DND-41 (cell line): ENCODE data around the gene KICS2.

ENCODE experiments used
- ATAC-seq: fragments of 200-7000 bp; cut with Tn5 transposase; 3 replicates; pipeline ENCODE4 v1.9.1; 2021; ENCODE audit warnings: low read depth; ENCODE audit not compliant: insufficient read depth
- DNase-seq: peaks from one replicate; pipeline ENCODE4 v3.0.0-alpha.2; 2020
- H2AFZ ChIP-seq: 2 replicates; pipeline ENCODE4 v1.6.0; 2012; ENCODE audit warnings: low read depth, low read length
- H3K27ac ChIP-seq: 2 replicates; pipeline ENCODE4 v1.5.1; 2012; ENCODE audit warnings: low read length, inconsistent platforms
- H3K27me3 ChIP-seq: fragments of 200-600 bp; sonication (generic); 2 replicates; pipeline ENCODE4 v1.6.0; 2012; ENCODE audit warnings: low read length, mild to moderate bottlenecking, inconsistent platforms; ENCODE audit not compliant: insufficient read depth, poor library complexity
- H3K36me3 ChIP-seq: 2 replicates; pipeline ENCODE4 v1.5.1; 2012; ENCODE audit warnings: low read length, inconsistent platforms; ENCODE audit not compliant: insufficient read depth
- H3K4me1 ChIP-seq: 2 replicates; pipeline ENCODE4 v1.5.1; 2012; ENCODE audit warnings: mild to moderate bottlenecking, low read length; ENCODE audit not compliant: insufficient read depth
- H3K4me2 ChIP-seq: 2 replicates; pipeline ENCODE4 v1.6.0; 2012; ENCODE audit warnings: mild to moderate bottlenecking, moderate library complexity, low read length, inconsistent platforms; ENCODE audit not compliant: insufficient read depth
- H3K4me3 ChIP-seq, 2 experiments: fragments of 200-600 bp in 1 of 2; shearing (Covaris generic) in 1 of 2; 2 replicates each; pipeline ENCODE4 v1.5.1; 2012 to 2016; ENCODE audit warnings: inconsistent platforms in 2 of 2, low read length in 2 of 2, mild to moderate bottlenecking in 2 of 2, low read depth in 1 of 2, moderate library complexity in 1 of 2
- H3K79me2 ChIP-seq: 2 replicates; pipeline ENCODE4 v1.6.0; 2012; ENCODE audit warnings: low read length, inconsistent platforms; ENCODE audit not compliant: insufficient read depth
- H3K9ac ChIP-seq: 2 replicates; pipeline ENCODE4 v1.6.0; 2012; ENCODE audit warnings: low read depth, mild to moderate bottlenecking, inconsistent platforms, low read length, moderate library complexity
- H3K9me3 ChIP-seq: 2 replicates; pipeline ENCODE4 v1.5.1; 2012; ENCODE audit warnings: low read length, moderate library complexity, mild to moderate bottlenecking, inconsistent platforms; ENCODE audit not compliant: insufficient read depth, severe bottlenecking
- H4K20me1 ChIP-seq: 2 replicates; pipeline ENCODE4 v1.6.0; 2012; ENCODE audit warnings: low read length; ENCODE audit not compliant: insufficient read depth
- CTCF ChIP-seq: IDR thresholded peaks from 2 replicates; pipeline ENCODE4 v1.5.1; 2012; ENCODE audit warnings: borderline replicate concordance, low read length, moderate library complexity, mild to moderate bottlenecking; ENCODE audit not compliant: poor library complexity, severe bottlenecking; ENCODE audit errors: extremely low read depth
- EZH2 ChIP-seq: IDR thresholded peaks from 3 replicates; pipeline ENCODE4 v1.6.1; 2012; ENCODE audit warnings: borderline replicate concordance, low read depth, mild to moderate bottlenecking, moderate library complexity, low read length, inconsistent platforms; ENCODE audit not compliant: severe bottlenecking

KICS2 gene

GRCh38 chr12:64194333-64195149 lies 27.6 kb downstream of the KICS2 start:
- no peak for TF ChIP-seq EZH2
- no peak for TF ChIP-seq CTCF
- ATAC-seq: no peak
- no peaks in the 10 kb centered on the region for H3K9me3 ChIP-seq
- no peaks in the 10 kb centered on the region for H3K27me3 ChIP-seq
- no peaks in the 10 kb centered on the region for H3K4me1 ChIP-seq
- no peaks in the 10 kb centered on the region for H4K20me1 ChIP-seq
- no peak overlapping the region for H3K9ac ChIP-seq
- peaks cover 29% of the 10 kb centered on the region for H3K36me3 ChIP-seq
- H3K79me2 ChIP-seq: no peaks in the 10 kb centered on the region
- no peak overlapping the region for H2AFZ ChIP-seq
- DNase-seq: no peak
- no peak overlapping the region for H3K4me3 ChIP-seq
- no peak overlapping the region for H3K27ac ChIP-seq
- no peak overlapping the region for H3K4me2 ChIP-seq

GRCh38 chr12:64193931-64194330 lies 28.2 kb downstream of the KICS2 start:
- DNase-seq: no peak
- Histone ChIP-seq H3K79me2 (no peaks in the 10 kb centered on the region), H3K9ac (no peak overlapping the region), H3K9me3 (no peaks in the 10 kb centered on the region), H3K4me3 (no peak overlapping the region), H3K27ac (no peak overlapping the region), H2AFZ (no peak overlapping the region), H3K36me3 (peaks cover 29% of the 10 kb centered on the region), H3K4me1 (no peaks in the 10 kb centered on the region), H4K20me1 (no peaks in the 10 kb centered on the region), H3K4me2 (no peak overlapping the region), H3K27me3 (no peaks in the 10 kb centered on the region)
- ATAC-seq: no peak
- TF ChIP-seq EZH2 (no peak), CTCF (no peak)

- ATAC-seq (no peak), DNase-seq (no peak)
- Histone ChIP-seq H2AFZ (no peak overlapping the region), H3K36me3 (peaks cover 29% of the 10 kb centered on the region), H3K27me3 (no peaks in the 10 kb centered on the region), H3K9me3 (no peaks in the 10 kb centered on the region), H3K4me1 (no peaks in the 10 kb centered on the region), H3K4me3 (no peak overlapping the region), H3K9ac (no peak overlapping the region), H4K20me1 (no peaks in the 10 kb centered on the region), H3K27ac (no peak overlapping the region), H3K79me2 (no peaks in the 10 kb centered on the region), H3K4me2 (no peak overlapping the region)
- no peak for TF ChIP-seq CTCF
- TF ChIP-seq EZH2: no peak
Observed at GRCh38 chr12:64192644-64193444, 29.3 kb downstream of the KICS2 start.
